VCaP (cell line): ENCODE data around the gene SELE.

ENCODE experiments used
- H3K27ac ChIP-seq: fragments of 450-650 bp; 2 replicates; pipeline ENCODE4 v1.5.1; 2017
- TF ChIP-seq, protein P1 (sequence below): fragments of 450-650 bp; conservative IDR thresholded peaks from 2 replicates; pipeline ENCODE4 v1.5.1; 2017; ENCODE audit warnings: mild to moderate bottlenecking, moderate library complexity

Gene SELE

DNA sequence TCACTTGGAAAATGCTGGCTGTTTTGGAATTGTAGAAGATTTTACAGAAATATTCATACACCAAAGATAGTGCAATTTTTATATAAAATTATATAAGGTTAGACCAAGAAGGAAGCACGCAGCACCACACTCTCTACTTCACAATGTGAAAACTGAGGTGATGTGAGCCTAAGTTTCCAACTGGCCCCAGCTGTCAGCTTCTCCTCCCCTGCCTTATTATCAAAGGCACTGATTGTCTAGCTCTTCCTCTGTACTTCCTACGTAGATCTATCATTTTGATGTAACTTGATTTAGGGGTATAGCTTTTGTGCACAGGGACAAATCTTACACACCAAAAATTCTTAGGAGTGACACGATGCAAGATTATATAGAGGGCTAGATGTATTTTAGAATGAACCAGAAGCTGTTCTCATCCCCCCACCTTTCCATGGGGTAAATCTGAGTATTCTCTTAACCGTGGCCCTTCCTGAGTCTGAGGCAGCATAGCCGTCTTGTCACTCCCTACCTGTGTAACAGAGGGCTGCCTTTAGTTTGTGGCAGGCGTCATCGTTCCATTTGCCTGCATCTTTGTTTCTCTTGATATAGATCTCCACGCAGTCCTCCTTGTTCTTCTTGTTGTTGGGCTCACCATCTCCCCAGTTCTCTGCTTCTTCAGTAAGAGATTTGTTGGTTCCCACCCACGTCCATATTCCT, 25.8 kb downstream of the SELE start:
- no peak overlapping the region for H3K27ac ChIP-seq
- TF ChIP-seq, protein P1, sequence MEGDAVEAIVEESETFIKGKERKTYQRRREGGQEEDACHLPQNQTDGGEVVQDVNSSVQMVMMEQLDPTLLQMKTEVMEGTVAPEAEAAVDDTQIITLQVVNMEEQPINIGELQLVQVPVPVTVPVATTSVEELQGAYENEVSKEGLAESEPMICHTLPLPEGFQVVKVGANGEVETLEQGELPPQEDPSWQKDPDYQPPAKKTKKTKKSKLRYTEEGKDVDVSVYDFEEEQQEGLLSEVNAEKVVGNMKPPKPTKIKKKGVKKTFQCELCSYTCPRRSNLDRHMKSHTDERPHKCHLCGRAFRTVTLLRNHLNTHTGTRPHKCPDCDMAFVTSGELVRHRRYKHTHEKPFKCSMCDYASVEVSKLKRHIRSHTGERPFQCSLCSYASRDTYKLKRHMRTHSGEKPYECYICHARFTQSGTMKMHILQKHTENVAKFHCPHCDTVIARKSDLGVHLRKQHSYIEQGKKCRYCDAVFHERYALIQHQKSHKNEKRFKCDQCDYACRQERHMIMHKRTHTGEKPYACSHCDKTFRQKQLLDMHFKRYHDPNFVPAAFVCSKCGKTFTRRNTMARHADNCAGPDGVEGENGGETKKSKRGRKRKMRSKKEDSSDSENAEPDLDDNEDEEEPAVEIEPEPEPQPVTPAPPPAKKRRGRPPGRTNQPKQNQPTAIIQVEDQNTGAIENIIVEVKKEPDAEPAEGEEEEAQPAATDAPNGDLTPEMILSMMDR: no peak

DNA sequence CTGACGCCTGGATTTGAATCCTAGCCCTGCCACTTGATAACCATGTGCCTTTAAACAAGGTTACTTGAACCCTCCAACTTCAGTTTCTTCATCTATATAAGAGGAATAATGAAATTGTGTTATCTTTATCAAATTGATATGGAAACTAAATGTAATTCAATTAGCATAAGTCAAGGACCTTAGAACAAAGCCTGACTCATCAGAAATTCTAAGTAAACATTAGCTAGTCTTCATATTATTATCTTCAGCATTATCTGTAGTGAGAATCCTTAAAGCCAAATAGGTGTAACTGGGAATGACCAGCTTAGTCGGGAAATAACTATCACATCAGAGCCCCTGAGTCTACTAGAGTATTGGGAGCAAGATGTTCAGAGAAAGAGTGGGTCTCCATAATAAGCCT, 29.1 kb downstream of the SELE start:
- no peak overlapping the region for H3K27ac ChIP-seq
- TF ChIP-seq, protein P1: no peak

DNA sequence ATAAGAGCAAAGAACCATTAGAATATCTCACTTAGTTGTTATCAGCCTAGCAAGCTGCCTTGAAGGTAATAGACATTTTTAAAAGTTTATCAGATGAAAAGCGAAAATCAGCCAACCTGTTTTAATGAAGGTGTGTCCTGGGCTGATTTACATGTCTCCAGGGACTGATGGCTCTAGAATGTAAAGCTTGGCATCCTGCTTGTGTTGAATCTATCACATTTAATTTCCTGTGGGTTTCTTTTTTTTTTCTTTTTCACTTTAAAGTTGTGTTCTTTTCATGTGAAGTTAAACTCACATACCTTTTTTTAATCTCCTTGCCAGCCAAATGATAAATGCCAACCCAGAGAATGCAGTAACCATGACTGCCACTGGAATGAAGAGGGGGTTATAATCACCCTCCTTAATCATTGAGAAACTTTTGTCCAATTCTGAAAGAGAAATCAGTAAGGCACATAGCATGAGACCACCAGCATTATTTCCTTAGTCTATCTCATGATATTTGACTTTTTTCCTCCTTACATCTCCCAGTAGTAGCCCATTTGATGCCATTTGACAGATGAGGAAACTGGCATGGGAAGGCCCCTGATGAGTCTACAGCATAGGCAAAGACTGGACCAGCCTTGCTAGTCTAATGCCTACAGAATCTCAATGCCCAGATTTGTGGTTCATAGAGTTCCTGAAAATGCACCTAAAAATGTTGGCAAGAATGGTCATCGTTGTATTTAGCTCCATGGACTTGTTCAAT, 32.4 kb downstream of the SELE start:
- TF ChIP-seq, protein P1: no peak
- no peak overlapping the region for H3K27ac ChIP-seq

DNA sequence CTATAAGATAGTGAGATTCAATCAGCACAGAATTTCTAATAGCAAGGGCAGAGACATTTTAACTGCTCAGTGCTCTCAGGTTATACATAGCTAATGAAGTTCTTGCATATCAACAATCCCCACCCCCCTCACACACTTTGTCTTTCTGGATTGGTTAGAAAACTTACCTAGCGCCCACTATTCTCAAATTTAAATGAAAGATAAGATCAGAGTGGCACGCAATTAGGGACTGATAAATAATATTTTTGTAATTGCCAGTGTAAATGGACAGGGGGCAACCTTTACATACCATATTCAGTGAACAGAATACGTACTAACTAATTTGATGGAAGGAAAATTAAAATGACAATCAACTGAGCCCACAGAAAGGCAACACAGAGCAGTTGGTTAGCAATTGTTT, 34.2 kb downstream of the SELE start:
- TF ChIP-seq, protein P1: peak; percentile 20; the same call in 1 of the 2 replicates
- H3K27ac ChIP-seq: no peak overlapping the region

DNA sequence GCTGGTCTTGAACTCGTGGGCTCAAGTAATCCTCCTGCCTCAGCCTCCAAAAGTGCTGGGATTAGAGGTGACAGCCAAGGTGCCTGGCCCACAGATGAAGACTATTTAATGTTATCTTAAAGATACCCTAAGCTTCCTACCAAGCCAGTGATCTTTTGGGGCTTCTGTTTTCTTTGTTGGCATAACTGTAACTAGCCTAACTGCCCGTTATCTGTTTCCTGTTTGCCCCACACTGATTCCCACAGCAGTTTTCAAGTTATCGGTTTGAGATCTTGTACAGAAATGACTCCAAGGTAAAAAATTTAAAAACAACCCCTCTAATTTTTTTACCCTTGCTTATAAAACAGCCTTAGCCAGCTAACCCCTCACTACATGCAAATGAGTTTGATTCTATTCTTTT, 34.9 kb downstream of the SELE start:
- no peak overlapping the region for H3K27ac ChIP-seq
- TF ChIP-seq, protein P1: no peak

DNA sequence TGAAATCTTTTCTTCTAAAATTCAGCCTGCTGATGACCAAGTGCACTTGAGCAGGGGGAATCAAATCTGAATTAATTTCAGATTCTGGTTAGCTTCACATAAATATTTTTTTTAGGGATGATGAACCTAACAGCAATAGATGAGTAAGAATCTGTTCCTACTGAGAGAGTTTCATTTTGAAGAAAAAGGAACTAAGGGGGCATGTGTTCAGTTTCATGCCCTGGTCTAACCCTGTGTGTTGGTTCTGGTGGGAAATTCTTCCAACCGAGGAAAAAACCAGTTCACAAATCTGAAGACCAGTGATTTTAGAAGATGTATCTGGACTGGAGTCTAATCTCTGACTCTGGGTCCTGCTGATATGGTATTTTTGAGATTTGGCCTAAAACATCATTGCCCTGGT, 36.1 kb downstream of the SELE start:
- no peak overlapping the region for H3K27ac ChIP-seq
- TF ChIP-seq, protein P1: no peak

DNA sequence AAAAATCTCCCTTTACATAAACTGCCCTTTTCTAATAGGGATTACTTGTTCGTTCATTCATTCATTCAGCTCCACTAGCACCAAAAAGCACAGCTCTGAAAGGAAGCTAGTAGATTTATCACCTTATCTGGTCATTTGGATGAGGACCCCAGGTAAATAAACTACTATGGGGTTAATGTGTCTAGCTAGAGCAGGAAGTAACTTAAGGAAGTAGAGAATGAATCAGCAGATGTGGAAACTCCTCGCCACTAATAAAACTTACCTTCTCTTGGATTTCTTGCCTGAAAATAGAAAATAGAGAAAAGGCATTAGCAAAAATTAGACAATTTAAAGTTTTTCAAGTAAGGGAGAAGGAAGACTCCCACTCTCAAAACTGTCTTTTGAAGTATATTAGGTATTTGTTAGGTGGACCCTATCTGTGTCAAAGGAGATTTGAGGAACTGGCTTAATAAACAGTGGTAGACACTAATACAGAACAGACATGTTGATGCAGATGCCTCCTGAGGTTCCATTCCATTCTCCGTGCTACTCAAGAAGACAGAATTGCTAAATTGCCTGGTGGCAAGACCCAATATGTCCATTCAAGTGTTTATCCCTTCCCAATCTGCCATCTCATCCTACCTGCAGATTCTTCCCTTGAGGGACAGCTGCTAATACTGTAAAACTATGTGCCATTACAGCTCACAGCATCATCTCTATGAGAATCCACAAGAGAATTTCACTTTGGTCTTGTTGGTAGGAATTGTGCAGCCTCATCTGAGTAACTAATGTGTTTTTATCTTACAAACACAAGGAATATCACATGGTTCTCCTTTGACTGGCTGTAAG, 37.4 kb downstream of the SELE start:
- no peak overlapping the region for H3K27ac ChIP-seq
- TF ChIP-seq, protein P1: no peak
